KMS-11 (cell line): Measurements from ENCODE around the gene PYGM.

Source experiments
- H2AFZ ChIP-seq: fragments of 200-600 bp; sonication (generic); 2 replicates; pipeline ENCODE4 v1.6.1; 2016; ENCODE audit warnings: antibody characterized with exemption, mixed run types, low read depth
- H3K27ac ChIP-seq: fragments of 200-600 bp; sonication (generic); 2 replicates; pipeline ENCODE4 v1.6.1; 2016; ENCODE audit warnings: mild to moderate bottlenecking, mixed run types
- H3K27me3 ChIP-seq: fragments of 200-600 bp; sonication (generic); 2 replicates; pipeline ENCODE4 v1.6.1; 2017; ENCODE audit warnings: mild to moderate bottlenecking, low read depth, mixed run types, moderate library complexity; ENCODE audit not compliant: insufficient read depth
- H3K36me3 ChIP-seq: fragments of 200-600 bp; sonication (generic); 2 replicates; pipeline ENCODE4 v1.6.1; 2017; ENCODE audit warnings: mild to moderate bottlenecking, mixed run types; ENCODE audit not compliant: insufficient read depth
- H3K4me1 ChIP-seq: fragments of 200-600 bp; sonication (generic); 2 replicates; pipeline ENCODE4 v1.6.1; 2016; ENCODE audit warnings: mild to moderate bottlenecking, low read depth, mixed run types; ENCODE audit not compliant: poor library complexity, severe bottlenecking
- H3K4me2 ChIP-seq: fragments of 200-600 bp; sonication (generic); 2 replicates; pipeline ENCODE4 v1.7.0; 2016; ENCODE audit warnings: mild to moderate bottlenecking, mixed run types
- H3K4me3 ChIP-seq: fragments of 200-600 bp; sonication (generic); IDR thresholded peaks from 2 replicates; pipeline ENCODE4 v1.6.1; 2017; ENCODE audit warnings: low read depth, low read length, mixed read lengths; ENCODE audit not compliant: insufficient read depth
- H3K79me2 ChIP-seq: fragments of 200-600 bp; sonication (generic); 2 replicates; pipeline ENCODE4 v1.6.1; 2016; ENCODE audit warnings: low read depth, mixed run types; ENCODE audit not compliant: insufficient read depth
- H3K9ac ChIP-seq: fragments of 200-600 bp; sonication (generic); 2 replicates; pipeline ENCODE4 v1.6.1; 2016; ENCODE audit warnings: mild to moderate bottlenecking, mixed run types
- H4K20me1 ChIP-seq: fragments of 200-600 bp; sonication (generic); 2 replicates; pipeline ENCODE4 v1.6.1; 2016; ENCODE audit warnings: mild to moderate bottlenecking, mixed run types; ENCODE audit not compliant: insufficient read depth
- TF ChIP-seq, protein P1 (sequence below): fragments of 200-600 bp; sonication (generic); conservative IDR thresholded peaks from 2 replicates; pipeline ENCODE4 v1.6.1; 2017; ENCODE audit warnings: low read depth, mild to moderate bottlenecking, antibody characterized with exemption, low read length, moderate library complexity, mixed read lengths

Gene PYGM

DNA sequence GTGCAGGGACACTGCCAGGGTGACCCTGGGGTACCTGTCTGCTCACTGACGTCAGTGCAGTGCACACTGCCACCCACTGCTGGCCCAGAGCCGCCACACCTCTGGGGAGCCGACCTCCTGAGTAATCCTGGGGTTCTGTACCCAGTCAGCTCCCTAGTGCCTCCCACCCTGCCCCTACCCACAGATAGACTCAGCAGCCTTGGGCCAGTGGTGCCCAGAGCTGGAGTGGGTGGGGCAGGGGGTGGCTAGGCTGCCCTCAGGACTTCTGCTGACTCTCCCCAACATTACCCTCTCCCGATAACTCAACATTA, 42.6 kb downstream of the PYGM start:
- TF ChIP-seq, protein P1, sequence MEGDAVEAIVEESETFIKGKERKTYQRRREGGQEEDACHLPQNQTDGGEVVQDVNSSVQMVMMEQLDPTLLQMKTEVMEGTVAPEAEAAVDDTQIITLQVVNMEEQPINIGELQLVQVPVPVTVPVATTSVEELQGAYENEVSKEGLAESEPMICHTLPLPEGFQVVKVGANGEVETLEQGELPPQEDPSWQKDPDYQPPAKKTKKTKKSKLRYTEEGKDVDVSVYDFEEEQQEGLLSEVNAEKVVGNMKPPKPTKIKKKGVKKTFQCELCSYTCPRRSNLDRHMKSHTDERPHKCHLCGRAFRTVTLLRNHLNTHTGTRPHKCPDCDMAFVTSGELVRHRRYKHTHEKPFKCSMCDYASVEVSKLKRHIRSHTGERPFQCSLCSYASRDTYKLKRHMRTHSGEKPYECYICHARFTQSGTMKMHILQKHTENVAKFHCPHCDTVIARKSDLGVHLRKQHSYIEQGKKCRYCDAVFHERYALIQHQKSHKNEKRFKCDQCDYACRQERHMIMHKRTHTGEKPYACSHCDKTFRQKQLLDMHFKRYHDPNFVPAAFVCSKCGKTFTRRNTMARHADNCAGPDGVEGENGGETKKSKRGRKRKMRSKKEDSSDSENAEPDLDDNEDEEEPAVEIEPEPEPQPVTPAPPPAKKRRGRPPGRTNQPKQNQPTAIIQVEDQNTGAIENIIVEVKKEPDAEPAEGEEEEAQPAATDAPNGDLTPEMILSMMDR: no peak
- peaks cover 83% of the 10 kb centered on the region for H3K27me3 ChIP-seq
- no peaks in the 10 kb centered on the region for H4K20me1 ChIP-seq
- H3K79me2 ChIP-seq: no peaks in the 10 kb centered on the region
- H3K27ac ChIP-seq: no peak overlapping the region
- no peak overlapping the region for H3K4me2 ChIP-seq
- H3K4me1 ChIP-seq: no peaks in the 10 kb centered on the region
- no peak overlapping the region for H3K9ac ChIP-seq
- no peak overlapping the region for H3K4me3 ChIP-seq
- no peak overlapping the region for H2AFZ ChIP-seq
- no peaks in the 10 kb centered on the region for H3K36me3 ChIP-seq

- no peaks in the 10 kb centered on the region for H4K20me1 ChIP-seq
- H3K36me3 ChIP-seq: no peaks in the 10 kb centered on the region
- no peaks in the 10 kb centered on the region for H3K4me1 ChIP-seq
- no peak overlapping the region for H3K9ac ChIP-seq
- H2AFZ ChIP-seq: no peak overlapping the region
- TF ChIP-seq, protein P1: no peak
- H3K27ac ChIP-seq: no peak overlapping the region
- H3K27me3 ChIP-seq: peaks cover 78% of the 10 kb centered on the region
- no peak overlapping the region for H3K4me3 ChIP-seq
- H3K4me2 ChIP-seq: no peak overlapping the region
- H3K79me2 ChIP-seq: no peaks in the 10 kb centered on the region
Measured at GRCh38 chr11:64716473-64717267, 43.1 kb downstream of the PYGM start.

- H3K4me1 ChIP-seq: no peaks in the 10 kb centered on the region
- H3K79me2 ChIP-seq: no peaks in the 10 kb centered on the region
- no peak overlapping the region for H3K4me3 ChIP-seq
- no peak overlapping the region for H2AFZ ChIP-seq
- H3K36me3 ChIP-seq: no peaks in the 10 kb centered on the region
- no peak overlapping the region for H3K9ac ChIP-seq
- H3K27ac ChIP-seq: no peak overlapping the region
- no peaks in the 10 kb centered on the region for H4K20me1 ChIP-seq
- TF ChIP-seq, protein P1: no peak
- H3K27me3 ChIP-seq: peaks cover 74% of the 10 kb centered on the region
- H3K4me2 ChIP-seq: no peak overlapping the region
Measured at GRCh38 chr11:64715756-64716472, 43.9 kb downstream of the PYGM start.

GRCh38 chr11:64715110-64715509, 44.7 kb downstream of the PYGM start:
- Histone ChIP-seq H3K79me2 (no peaks in the 10 kb centered on the region), H4K20me1 (no peaks in the 10 kb centered on the region), H3K27me3 (peaks cover 74% of the 10 kb centered on the region), H3K27ac (no peak overlapping the region), H3K9ac (no peak overlapping the region), H3K4me3 (no peak overlapping the region), H3K36me3 (no peaks in the 10 kb centered on the region), H2AFZ (no peak overlapping the region), H3K4me1 (no peaks in the 10 kb centered on the region), H3K4me2 (no peak overlapping the region)
- TF ChIP-seq, protein P1: no peak
